ENCODE data around the gene CLNK. TPM values are rescaled to one million over a fixed set of nuclear protein-coding genes. Genes with fewer than 3 reads are reported as not detected.
"Not testable (repeated sequence)": the region's sequence is repeated elsewhere in the genome, so short reads cannot be mapped to it uniquely, and the experiment has no call there.

Gene CLNK
- total and polyA plus RNA-seq, 4 donors = under 0.01 to 0.26 (median 0.11) TPM

DNA sequence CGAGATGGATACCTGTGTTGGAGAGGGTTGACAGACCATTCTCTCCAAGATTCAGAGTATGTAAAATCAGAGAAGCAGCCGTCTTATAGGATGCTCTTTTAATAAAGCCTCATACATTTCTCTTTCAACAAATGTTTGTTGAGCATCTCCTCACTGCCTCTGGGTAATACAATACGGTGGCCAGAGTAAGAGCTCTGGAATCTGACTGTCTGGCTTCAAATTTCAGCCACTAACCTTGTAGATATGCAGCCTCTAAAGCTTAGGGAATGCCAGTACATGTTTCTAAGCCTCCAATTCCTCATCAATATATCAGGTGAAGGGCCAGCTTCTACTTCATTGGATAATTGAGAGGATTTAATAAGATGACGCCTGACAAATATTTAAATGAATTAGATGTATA lies 61.3 kb downstream of the CLNK start:
- H3K36me3 ChIP-seq (ENCODE audit: control insufficient read depth, insufficient read depth, low read length) = no peaks in the 10 kb centered on the region
- no peak for DNase-seq (ENCODE audit: low read depth in 4 of 6, low spot score in 6 of 6)
- peaks cover 2% of the 10 kb centered on the region for H3K4me1 ChIP-seq (ENCODE audit: control insufficient read depth, insufficient read depth, low read length)
- no peak overlapping the region for H3K27ac ChIP-seq (ENCODE audit: low read depth, low read length)
- H3K4me3 ChIP-seq (ENCODE audit: low read depth, low read length) = no peak overlapping the region
- no peaks in the 10 kb centered on the region for H3K27me3 ChIP-seq (ENCODE audit: control insufficient read depth, insufficient read depth, low read length)
- WGBS (ENCODE audit: insufficient coverage) = 90% methylated on average over 1 of the region's 4 CpGs
- H3K9me3 ChIP-seq (ENCODE audit: control insufficient read depth, insufficient read depth, low read length) = no peaks in the 10 kb centered on the region

DNA sequence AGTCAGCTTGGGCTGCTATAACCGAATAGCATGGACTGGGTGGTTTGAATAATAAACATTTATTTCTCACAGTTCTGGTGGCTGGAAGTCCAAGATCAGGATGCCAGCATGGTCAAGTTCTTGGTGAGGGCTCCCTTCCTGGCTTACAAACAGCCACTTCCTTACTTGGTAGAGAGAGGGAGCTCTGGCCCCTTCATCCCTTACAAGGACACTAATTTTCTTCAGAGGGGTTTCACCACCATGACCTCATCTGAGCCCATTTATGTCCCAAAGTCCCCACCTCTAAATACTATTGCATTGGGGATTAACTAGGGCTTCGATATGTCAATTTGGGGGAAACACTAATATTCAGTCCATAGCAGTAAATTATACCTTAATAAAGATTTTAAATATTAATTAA lies 61.8 kb downstream of the CLNK start:
- no peaks in the 10 kb centered on the region for H3K9me3 ChIP-seq (ENCODE audit: control insufficient read depth, insufficient read depth, low read length)
- H3K27me3 ChIP-seq (ENCODE audit: control insufficient read depth, insufficient read depth, low read length) = no peaks in the 10 kb centered on the region
- DNase-seq (ENCODE audit: low read depth in 4 of 6, low spot score in 6 of 6) = no peak
- no CpG with 5 or more reads among the region's 2 CpGs for WGBS (ENCODE audit: insufficient coverage)
- peaks cover 2% of the 10 kb centered on the region for H3K4me1 ChIP-seq (ENCODE audit: control insufficient read depth, insufficient read depth, low read length)
- no peak overlapping the region for H3K4me3 ChIP-seq (ENCODE audit: low read depth, low read length)
- no peak overlapping the region for H3K27ac ChIP-seq (ENCODE audit: low read depth, low read length)
- no peaks in the 10 kb centered on the region for H3K36me3 ChIP-seq (ENCODE audit: control insufficient read depth, insufficient read depth, low read length)

DNA sequence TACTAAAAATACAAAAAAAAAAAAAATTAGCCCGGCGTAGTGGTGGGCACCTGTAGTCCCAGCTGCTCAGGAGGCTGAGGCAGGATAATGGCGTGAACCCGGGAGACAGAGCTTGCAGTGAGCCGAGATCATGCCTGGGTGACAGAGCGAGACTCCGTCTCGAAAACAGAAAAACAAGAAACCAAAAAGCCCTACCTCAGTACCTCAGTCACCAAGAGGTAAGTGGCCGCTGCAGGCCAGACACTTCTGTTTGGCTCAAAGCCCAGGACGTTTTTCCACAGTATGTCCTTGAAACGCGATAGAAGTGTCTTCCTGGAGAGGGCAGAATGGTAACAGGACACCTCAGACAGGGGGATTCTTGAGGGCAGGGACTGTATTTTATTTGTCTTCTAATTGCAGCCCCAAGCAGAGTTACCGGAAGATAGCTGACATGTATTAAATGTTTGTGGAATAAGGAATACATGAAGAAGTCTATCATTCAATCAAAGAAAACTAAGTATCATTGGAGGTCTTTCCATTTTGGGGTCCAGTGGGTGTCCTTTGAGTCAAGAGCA lies 63.6 kb downstream of the CLNK start:
- H3K4me3 ChIP-seq (ENCODE audit: low read depth, low read length) = no peak overlapping the region
- no peak for DNase-seq (ENCODE audit: low read depth in 4 of 6, low spot score in 6 of 6)
- no peaks in the 10 kb centered on the region for H3K9me3 ChIP-seq (ENCODE audit: control insufficient read depth, insufficient read depth, low read length)
- 88% methylated on average over 11 of the region's 13 CpGs for WGBS (ENCODE audit: insufficient coverage)
- H3K27me3 ChIP-seq (ENCODE audit: control insufficient read depth, insufficient read depth, low read length) = no peaks in the 10 kb centered on the region
- H3K4me1 ChIP-seq (ENCODE audit: control insufficient read depth, insufficient read depth, low read length) = peaks cover 2% of the 10 kb centered on the region
- no peaks in the 10 kb centered on the region for H3K36me3 ChIP-seq (ENCODE audit: control insufficient read depth, insufficient read depth, low read length)
- H3K27ac ChIP-seq (ENCODE audit: low read depth, low read length) = no peak overlapping the region

DNA sequence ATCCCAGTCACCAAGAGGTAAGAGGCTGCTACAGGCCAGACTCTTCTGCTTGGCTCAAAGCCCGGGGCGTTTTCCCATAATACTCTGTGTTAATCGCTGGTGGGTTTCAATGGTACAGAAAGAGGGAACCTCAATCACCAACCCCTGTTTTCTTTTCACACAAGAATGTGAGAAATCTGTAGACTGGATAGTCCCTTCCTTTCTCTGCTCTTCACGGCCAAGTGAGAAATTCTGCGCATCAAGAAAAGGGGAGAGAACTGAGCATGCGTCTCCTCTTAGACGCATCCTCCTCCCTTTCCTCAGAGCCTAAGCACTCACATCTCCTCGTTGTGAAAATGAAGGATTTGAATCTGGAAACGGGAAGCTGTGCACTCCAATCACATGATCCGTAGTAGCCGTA lies 64.7 kb downstream of the CLNK start:
- no peak overlapping the region for H3K27ac ChIP-seq (ENCODE audit: low read depth, low read length)
- no peak overlapping the region for H3K4me3 ChIP-seq (ENCODE audit: low read depth, low read length)
- no peaks in the 10 kb centered on the region for H3K27me3 ChIP-seq (ENCODE audit: control insufficient read depth, insufficient read depth, low read length)
- no peaks in the 10 kb centered on the region for H3K9me3 ChIP-seq (ENCODE audit: control insufficient read depth, insufficient read depth, low read length)
- peaks cover 2% of the 10 kb centered on the region for H3K4me1 ChIP-seq (ENCODE audit: control insufficient read depth, insufficient read depth, low read length)
- no peaks in the 10 kb centered on the region for H3K36me3 ChIP-seq (ENCODE audit: control insufficient read depth, insufficient read depth, low read length)
- WGBS (ENCODE audit: insufficient coverage) = 77% methylated on average over 3 of the region's 11 CpGs
- no peak for DNase-seq (ENCODE audit: low read depth in 4 of 6, low spot score in 6 of 6)

DNA sequence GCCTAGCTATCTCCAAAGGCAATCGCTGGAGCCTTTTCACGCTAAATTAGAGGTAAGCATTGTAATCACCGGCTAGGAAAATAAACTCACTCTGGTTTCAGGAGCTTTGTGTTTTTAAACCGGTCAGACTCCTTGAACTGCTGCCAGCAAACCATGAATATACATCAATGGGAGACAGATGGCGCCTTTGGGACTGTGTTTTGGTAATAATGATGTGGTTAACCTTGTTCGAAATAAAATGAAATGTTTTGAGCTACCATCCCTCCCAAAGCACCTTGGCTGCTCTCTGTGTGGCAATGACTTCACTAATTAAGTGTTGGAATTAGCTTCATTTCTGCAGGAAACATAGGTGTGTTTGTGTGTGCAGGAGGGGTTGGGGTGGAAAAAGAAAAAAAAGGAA lies 65.3 kb downstream of the CLNK start:
- H3K27ac ChIP-seq (ENCODE audit: low read depth, low read length) = no peak overlapping the region
- H3K27me3 ChIP-seq (ENCODE audit: control insufficient read depth, insufficient read depth, low read length) = no peaks in the 10 kb centered on the region
- no peaks in the 10 kb centered on the region for H3K9me3 ChIP-seq (ENCODE audit: control insufficient read depth, insufficient read depth, low read length)
- 21% methylated on average over 3 of the region's 6 CpGs for WGBS (ENCODE audit: insufficient coverage)
- H3K4me3 ChIP-seq (ENCODE audit: low read depth, low read length) = no peak overlapping the region
- DNase-seq (ENCODE audit: low read depth in 4 of 6, low spot score in 6 of 6) = peak in 3 of 6 donors; percentile 23 to 84 (median 83)
- H3K4me1 ChIP-seq (ENCODE audit: control insufficient read depth, insufficient read depth, low read length) = peaks cover 2% of the 10 kb centered on the region
- no peaks in the 10 kb centered on the region for H3K36me3 ChIP-seq (ENCODE audit: control insufficient read depth, insufficient read depth, low read length)

DNA sequence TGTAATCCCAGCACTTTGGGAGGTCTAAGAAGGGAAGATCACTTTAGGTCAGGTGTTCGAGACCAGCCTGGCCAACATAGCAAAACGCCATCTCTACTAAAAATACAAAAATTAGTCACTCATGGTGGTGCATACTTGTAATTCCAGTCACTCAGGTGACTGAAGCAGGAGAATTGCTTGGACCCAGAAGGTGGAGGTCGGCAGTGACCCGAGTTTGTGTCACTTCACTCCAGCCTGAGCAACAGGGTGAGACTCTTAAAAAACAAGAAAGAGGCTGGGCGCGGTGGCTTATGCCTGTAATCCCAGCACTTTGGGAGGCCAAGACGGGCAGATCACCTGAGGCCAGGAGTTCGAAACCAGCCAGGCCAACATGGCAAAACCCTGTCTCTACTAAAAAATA lies 69.6 kb downstream of the CLNK start:
- H3K4me3 ChIP-seq (ENCODE audit: low read depth, low read length); H3K9me3 ChIP-seq (ENCODE audit: control insufficient read depth, insufficient read depth, low read length); H3K4me1 ChIP-seq (ENCODE audit: control insufficient read depth, insufficient read depth, low read length); H3K36me3 ChIP-seq (ENCODE audit: control insufficient read depth, insufficient read depth, low read length); H3K27me3 ChIP-seq (ENCODE audit: control insufficient read depth, insufficient read depth, low read length); H3K27ac ChIP-seq (ENCODE audit: low read depth, low read length); DNase-seq (ENCODE audit: low read depth in 4 of 6, low spot score in 6 of 6): not testable (repeated sequence)
- 100% methylated on average over 4 of the region's 8 CpGs for WGBS (ENCODE audit: insufficient coverage)

DNA sequence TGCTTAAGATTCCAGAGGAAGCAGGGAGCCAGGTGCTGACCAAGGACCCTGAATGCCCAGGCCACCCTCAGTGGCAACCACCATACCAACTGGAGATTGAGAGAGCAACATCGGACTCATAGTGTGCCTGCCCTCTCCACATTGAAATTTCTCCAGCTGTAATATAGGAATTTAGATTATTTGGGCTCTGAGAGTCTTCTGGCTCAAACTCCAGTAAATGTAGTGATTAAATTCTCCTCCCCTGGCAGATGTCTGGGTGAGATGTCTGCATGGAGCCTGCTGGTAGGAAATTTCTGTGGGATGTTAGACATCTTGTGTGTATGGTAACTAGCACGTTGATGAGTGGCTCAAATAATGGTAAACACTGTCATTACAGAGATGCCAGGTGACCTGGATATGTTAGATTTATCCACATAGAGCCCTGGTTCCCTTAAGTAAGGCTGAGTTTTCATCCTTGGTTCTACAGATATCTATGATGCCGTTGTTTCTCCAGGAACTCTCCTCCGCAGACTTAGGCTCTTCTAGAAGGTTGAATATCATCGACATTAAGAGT lies 70.6 kb downstream of the CLNK start:
- 96% methylated on average over 3 of the region's 5 CpGs for WGBS (ENCODE audit: insufficient coverage)
- no peak overlapping the region for H3K27ac ChIP-seq (ENCODE audit: low read depth, low read length)

DNA sequence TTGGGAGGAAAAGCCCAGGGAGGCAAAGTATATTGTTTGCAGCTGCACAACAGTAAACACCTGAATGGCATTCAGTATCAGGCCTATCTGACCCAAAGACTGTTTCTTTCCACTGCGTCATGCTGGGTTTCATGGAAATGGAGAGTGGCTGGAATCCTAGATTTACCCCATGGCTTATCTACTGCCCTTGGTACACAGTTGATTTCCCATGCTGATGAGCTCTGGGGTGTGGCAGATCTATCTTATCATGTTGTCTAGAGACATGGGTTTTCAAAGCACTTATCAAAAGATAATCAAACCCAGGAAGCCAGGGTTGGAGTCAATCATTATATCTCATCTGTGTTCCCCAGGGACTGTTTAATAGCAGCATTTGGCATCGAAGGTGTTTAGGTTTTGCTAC lies 72.1 kb downstream of the CLNK start:
- Histone ChIP-seq H3K4me3 (ENCODE audit: low read depth, low read length) (no peak overlapping the region), H3K4me1 (ENCODE audit: control insufficient read depth, insufficient read depth, low read length) (no peaks in the 10 kb centered on the region), H3K27ac (ENCODE audit: low read depth, low read length) (no peak overlapping the region), H3K27me3 (ENCODE audit: control insufficient read depth, insufficient read depth, low read length) (no peaks in the 10 kb centered on the region), H3K36me3 (ENCODE audit: control insufficient read depth, insufficient read depth, low read length) (no peaks in the 10 kb centered on the region), H3K9me3 (ENCODE audit: control insufficient read depth, insufficient read depth, low read length) (no peaks in the 10 kb centered on the region)
- DNase-seq (ENCODE audit: low read depth in 4 of 6, low spot score in 6 of 6) = no peak
- 100% methylated on average over 1 of the region's 2 CpGs for WGBS (ENCODE audit: insufficient coverage)

More for the DNA sequence above, 70.6 kb downstream of the CLNK start:
- DNase-seq (ENCODE audit: low read depth in 4 of 6, low spot score in 6 of 6) = no peak
- Histone ChIP-seq H3K9me3 (ENCODE audit: control insufficient read depth, insufficient read depth, low read length) (no peaks in the 10 kb centered on the region), H3K27me3 (ENCODE audit: control insufficient read depth, insufficient read depth, low read length) (no peaks in the 10 kb centered on the region), H3K4me1 (ENCODE audit: control insufficient read depth, insufficient read depth, low read length) (peaks cover 2% of the 10 kb centered on the region), H3K4me3 (ENCODE audit: low read depth, low read length) (no peak overlapping the region), H3K36me3 (ENCODE audit: control insufficient read depth, insufficient read depth, low read length) (no peaks in the 10 kb centered on the region)

DNA sequence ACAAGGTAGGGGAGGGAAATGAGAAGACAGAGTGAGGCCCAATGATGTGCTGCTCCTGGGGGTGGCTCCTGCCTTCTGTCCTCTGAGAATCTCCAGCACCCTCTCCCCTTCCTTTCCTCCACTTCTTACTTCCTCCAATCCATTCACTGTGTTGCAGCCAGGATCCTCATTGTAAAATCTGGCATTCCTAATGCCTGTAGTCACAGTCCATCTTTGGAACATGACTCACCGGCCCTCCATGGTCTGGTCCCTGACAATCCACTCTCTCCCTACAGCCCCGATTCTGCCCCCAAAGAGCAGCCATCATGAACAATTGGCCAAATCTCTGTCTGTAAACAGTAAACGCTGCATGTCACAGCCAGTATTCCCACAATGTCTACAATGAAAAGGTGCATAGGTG lies 72.9 kb downstream of the CLNK start:
- H3K27ac ChIP-seq (ENCODE audit: low read depth, low read length) = no peak overlapping the region
- no peaks in the 10 kb centered on the region for H3K27me3 ChIP-seq (ENCODE audit: control insufficient read depth, insufficient read depth, low read length)
- no peaks in the 10 kb centered on the region for H3K9me3 ChIP-seq (ENCODE audit: control insufficient read depth, insufficient read depth, low read length)
- H3K4me3 ChIP-seq (ENCODE audit: low read depth, low read length) = no peak overlapping the region
- 44% methylated on average over 2 of the region's 3 CpGs for WGBS (ENCODE audit: insufficient coverage)
- no peak for DNase-seq (ENCODE audit: low read depth in 4 of 6, low spot score in 6 of 6)
- H3K36me3 ChIP-seq (ENCODE audit: control insufficient read depth, insufficient read depth, low read length) = no peaks in the 10 kb centered on the region
- H3K4me1 ChIP-seq (ENCODE audit: control insufficient read depth, insufficient read depth, low read length) = no peaks in the 10 kb centered on the region

DNA sequence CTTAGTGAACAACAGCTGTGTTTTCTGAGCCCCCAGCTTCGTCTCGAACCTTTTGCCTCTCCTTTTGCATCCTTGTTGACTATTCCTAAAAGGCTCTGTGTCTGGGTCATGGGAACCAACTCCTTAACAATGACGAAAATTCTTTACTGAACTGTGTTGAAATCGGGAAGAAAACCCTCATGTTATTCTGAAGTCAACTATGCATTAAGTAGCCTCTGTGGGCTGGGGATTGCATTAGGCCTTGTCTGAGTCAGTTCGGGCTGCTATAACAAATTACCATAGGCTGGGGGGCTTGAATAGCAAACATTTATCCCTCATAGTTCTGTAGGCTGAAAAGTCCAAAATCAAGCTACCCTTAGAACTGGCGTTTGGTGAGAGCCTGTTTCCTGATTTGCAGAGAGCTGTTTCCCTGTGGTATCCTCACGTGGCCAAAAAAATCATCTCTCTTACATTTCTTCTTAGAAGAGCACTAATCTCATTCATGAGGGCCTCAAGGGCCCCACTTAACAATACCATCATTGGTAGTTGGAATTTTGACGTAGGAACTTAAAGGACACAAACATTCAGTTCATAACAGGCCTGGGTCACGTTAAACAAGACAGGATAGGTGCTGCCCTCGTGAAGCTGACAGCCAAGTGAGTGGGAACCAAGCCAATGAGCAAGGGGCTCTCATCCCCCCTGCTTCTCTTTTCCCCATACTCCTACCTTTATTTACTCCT lies 75.9 kb downstream of the CLNK start:
- Histone ChIP-seq H3K4me1 (ENCODE audit: control insufficient read depth, insufficient read depth, low read length) (no peaks in the 10 kb centered on the region), H3K9me3 (ENCODE audit: control insufficient read depth, insufficient read depth, low read length) (no peaks in the 10 kb centered on the region), H3K27ac (ENCODE audit: low read depth, low read length) (no peak overlapping the region), H3K4me3 (ENCODE audit: low read depth, low read length) (no peak overlapping the region), H3K27me3 (ENCODE audit: control insufficient read depth, insufficient read depth, low read length) (no peaks in the 10 kb centered on the region), H3K36me3 (ENCODE audit: control insufficient read depth, insufficient read depth, low read length) (no peaks in the 10 kb centered on the region)
- no peak for DNase-seq (ENCODE audit: low read depth in 4 of 6, low spot score in 6 of 6)
- WGBS (ENCODE audit: insufficient coverage) = 81% methylated on average over 6 of the region's 10 CpGs
